H1 (cell line): ENCODE results near the gene ADCYAP1.

ENCODE experiments used
- CTCF ChIP-seq, 3 experiments: IDR thresholded peaks; 1 replicate in 2 of 3; 2 replicates in 1 of 3; pipeline versions ENCODE4 v1.5.1 to v1.6.1; 2011; ENCODE audit warnings: low read length in 3 of 3, mild to moderate bottlenecking in 3 of 3, inconsistent platforms in 2 of 3, low read depth in 1 of 3, moderate library complexity in 1 of 3; ENCODE audit not compliant: insufficient read depth in 1 of 3; ENCODE audit errors: control extremely low read depth in 1 of 3
- JUND ChIP-seq: IDR thresholded peaks from 2 replicates; pipeline ENCODE4 v1.6.1; 2011; ENCODE audit warnings: mild to moderate bottlenecking, improper control_type of control experiment, low read length
- KDM5A ChIP-seq: fragments of 200-600 bp; IDR thresholded peaks from 2 replicates; pipeline ENCODE4 v1.7.1; 2012; ENCODE audit warnings: mild to moderate bottlenecking, low read length, inconsistent platforms, mixed read lengths
- POLR2A ChIP-seq, 2 experiments: IDR thresholded peaks; 1 replicate in 1 of 2; 2 replicates in 1 of 2; pipeline ENCODE4 v1.6.1; 2011; ENCODE audit warnings: low read depth in 2 of 2, low read length in 2 of 2, mild to moderate bottlenecking in 2 of 2; ENCODE audit errors: control extremely low read depth in 1 of 2
- RAD21 ChIP-seq, 2 experiments: IDR thresholded peaks in 1 of 2; conservative IDR thresholded peaks in 1 of 2; 2 replicates each; pipeline ENCODE4 v1.6.1; 2011; ENCODE audit warnings: low read depth in 2 of 2, low read length in 2 of 2, improper control_type of control experiment in 1 of 2, inconsistent platforms in 1 of 2, mild to moderate bottlenecking in 1 of 2, moderate library complexity in 1 of 2
- RXRA ChIP-seq: IDR thresholded peaks from 2 replicates; pipeline ENCODE4 v1.6.1; 2011; ENCODE audit warnings: low read depth, mild to moderate bottlenecking, low read length, moderate library complexity; ENCODE audit not compliant: insufficient read depth
- SP1 ChIP-seq: IDR thresholded peaks from 2 replicates; pipeline ENCODE4 v1.6.1; 2011; ENCODE audit warnings: low read depth, low read length
- TBP ChIP-seq: IDR thresholded peaks from 2 replicates; pipeline ENCODE4 v1.6.1; 2011; ENCODE audit warnings: low read depth, low read length, improper control_type of control experiment

- TF ChIP-seq POLR2A (IDR thresholded peaks at IDR 0.05; ENCODE audit: control extremely low read depth in 1 of 2, low read depth in 2 of 2, low read length in 2 of 2) = no peak
- no peak for TF ChIP-seq RAD21 (IDR thresholded peaks at IDR 0.05 in 1 of 2, conservative IDR thresholded peaks at IDR 0.05 in 1 of 2; ENCODE audit: low read depth in 2 of 2, low read length in 2 of 2)
- no peak for TF ChIP-seq CTCF (IDR thresholded peaks at IDR 0.05; ENCODE audit: control extremely low read depth in 1 of 3, insufficient read depth in 1 of 3, low read depth in 1 of 3, low read length in 3 of 3)
- TF ChIP-seq SP1 = no peak
- no peak for TF ChIP-seq TBP
- TF ChIP-seq JUND = no peak
- no peak for TF ChIP-seq RXRA
- no peak for TF ChIP-seq KDM5A
Measured at GRCh38 chr18:926946-927345, 22.3 kb downstream of the ADCYAP1 start.
